Large intestine (tissue), 3 donors: ENCODE data around the gene STXBP4. TPM values are rescaled to one million over a fixed set of nuclear protein-coding genes. Genes with fewer than 3 reads are reported as not detected.

Experiments used
- DNase-seq, 2 donors: peaks; one replicate each; pipeline versions ENCODE4 v3.0.0 to v3.0.0-alpha.2; 2013
- H3K27ac ChIP-seq: one replicate; pipeline ENCODE4 v1.5.1; 2013; ENCODE audit warnings: low read length
- H3K27me3 ChIP-seq: 2 replicates; pipeline ENCODE4 v1.6.1; 2013; ENCODE audit warnings: low read length; ENCODE audit not compliant: control insufficient read depth, insufficient read depth
- H3K36me3 ChIP-seq: 2 replicates; pipeline ENCODE4 v1.6.1; 2013; ENCODE audit warnings: low read length; ENCODE audit not compliant: control insufficient read depth, insufficient read depth
- H3K4me1 ChIP-seq: one replicate; pipeline ENCODE4 v1.6.1; 2013; ENCODE audit warnings: low read length; ENCODE audit not compliant: control insufficient read depth, insufficient read depth
- H3K4me3 ChIP-seq: one replicate; pipeline ENCODE4 v1.5.1; 2013; ENCODE audit warnings: low read length
- H3K9me3 ChIP-seq: one replicate; pipeline ENCODE4 v1.6.1; 2013; ENCODE audit warnings: mild to moderate bottlenecking, low read depth, low read length, moderate library complexity; ENCODE audit not compliant: control insufficient read depth
- WGBS: methylation state at CpG from one replicate; pipeline ENCODE4 v1.1.5; 2013; ENCODE audit warnings: low lambda C conversion rate; ENCODE audit not compliant: insufficient coverage; 5-methylcytosine and 5-hydroxymethylcytosine counted together
- polyA plus RNA-seq: library from polyadenylated mRNA; unstranded; fragments of 120-200 nt; gene quantifications from one replicate; pipeline ENCODE4 v1.2.1, GENCODE V29; 2013

Gene STXBP4
- polyA plus RNA-seq, 1 donor: 8.2 TPM

GRCh38 chr17:55190748-55191147 lies 222.2 kb downstream of the STXBP4 start:
- Histone ChIP-seq H3K9me3 (no peaks in the 10 kb centered on the region), H3K4me3 (no peak overlapping the region), H3K36me3 (no peaks in the 10 kb centered on the region), H3K27ac (no peak overlapping the region), H3K27me3 (no peaks in the 10 kb centered on the region), H3K4me1 (no peaks in the 10 kb centered on the region)
- no peak for DNase-seq
- no CpG with 5 or more reads among the region's 2 CpGs for WGBS

GRCh38 chr17:55198690-55199370 lies 230.3 kb downstream of the STXBP4 start:
- no peaks in the 10 kb centered on the region for H3K36me3 ChIP-seq
- no peak for DNase-seq
- H3K4me1 ChIP-seq: no peaks in the 10 kb centered on the region
- no peaks in the 10 kb centered on the region for H3K27me3 ChIP-seq
- whole genome bisulfite sequencing: no CpG with 5 or more reads among the region's 2 CpGs
- no peak overlapping the region for H3K4me3 ChIP-seq
- no peak overlapping the region for H3K27ac ChIP-seq
- no peaks in the 10 kb centered on the region for H3K9me3 ChIP-seq

- H3K27ac ChIP-seq: no peak overlapping the region
- no peaks in the 10 kb centered on the region for H3K36me3 ChIP-seq
- DNase-seq: no peak
- no peaks in the 10 kb centered on the region for H3K4me1 ChIP-seq
- no peaks in the 10 kb centered on the region for H3K9me3 ChIP-seq
- no peaks in the 10 kb centered on the region for H3K27me3 ChIP-seq
- 80% methylated on average over 1 of the region's 2 CpGs for WGBS
- no peak overlapping the region for H3K4me3 ChIP-seq
Measured at GRCh38 chr17:55200904-55201303, 232.3 kb downstream of the STXBP4 start.

GRCh38 chr17:55201308-55201932 lies 232.9 kb downstream of the STXBP4 start:
- H3K4me1 ChIP-seq: no peaks in the 10 kb centered on the region
- DNase-seq: no peak
- WGBS: 63% methylated on average over 2 of the region's 5 CpGs
- no peaks in the 10 kb centered on the region for H3K9me3 ChIP-seq
- H3K4me3 ChIP-seq: no peak overlapping the region
- H3K36me3 ChIP-seq: no peaks in the 10 kb centered on the region
- no peak overlapping the region for H3K27ac ChIP-seq
- H3K27me3 ChIP-seq: no peaks in the 10 kb centered on the region

GRCh38 chr17:55202896-55203295 lies 234.3 kb downstream of the STXBP4 start:
- Histone ChIP-seq H3K4me1 (no peaks in the 10 kb centered on the region), H3K36me3 (no peaks in the 10 kb centered on the region)
- no CpG with 5 or more reads among the region's 2 CpGs for WGBS

GRCh38 chr17:55208078-55208812 lies 239.7 kb downstream of the STXBP4 start:
- Histone ChIP-seq H3K36me3 (no peaks in the 10 kb centered on the region), H3K9me3 (no peaks in the 10 kb centered on the region), H3K4me3 (no peak overlapping the region), H3K27me3 (peaks cover 3% of the 10 kb centered on the region), H3K27ac (no peak overlapping the region), H3K4me1 (no peaks in the 10 kb centered on the region)
- 17% methylated on average over 1 of the region's 3 CpGs for WGBS
- DNase-seq: no peak

More at GRCh38 chr17:55202896-55203295, 234.3 kb downstream of the STXBP4 start:
- DNase-seq: no peak
- H3K27ac ChIP-seq: no peak overlapping the region
- H3K27me3 ChIP-seq: peaks cover 3% of the 10 kb centered on the region
- no peaks in the 10 kb centered on the region for H3K9me3 ChIP-seq
- no peak overlapping the region for H3K4me3 ChIP-seq

- Histone ChIP-seq H3K4me1 (no peaks in the 10 kb centered on the region), H3K36me3 (no peaks in the 10 kb centered on the region), H3K27ac (no peak overlapping the region), H3K9me3 (no peaks in the 10 kb centered on the region), H3K27me3 (peaks cover 3% of the 10 kb centered on the region), H3K4me3 (no peak overlapping the region)
- WGBS: 100% methylated on average over 1 of the region's 1 CpG
- no peak for DNase-seq
Measured at GRCh38 chr17:55210292-55210691, 241.7 kb downstream of the STXBP4 start.

GRCh38 chr17:55212880-55213279 lies 244.3 kb downstream of the STXBP4 start:
- no peak for DNase-seq
- Histone ChIP-seq H3K4me1 (no peaks in the 10 kb centered on the region), H3K36me3 (no peaks in the 10 kb centered on the region), H3K27me3 (no peaks in the 10 kb centered on the region), H3K9me3 (no peaks in the 10 kb centered on the region), H3K4me3 (no peak overlapping the region), H3K27ac (no peak overlapping the region)
- WGBS: no CpG with 5 or more reads among the region's 5 CpGs

GRCh38 chr17:55215711-55216110 lies 247.1 kb downstream of the STXBP4 start:
- Histone ChIP-seq H3K4me3 (no peak overlapping the region), H3K27me3 (no peaks in the 10 kb centered on the region), H3K9me3 (no peaks in the 10 kb centered on the region), H3K4me1 (no peaks in the 10 kb centered on the region), H3K27ac (no peak overlapping the region), H3K36me3 (no peaks in the 10 kb centered on the region)
- 100% methylated on average over 1 of the region's 3 CpGs for WGBS
- DNase-seq: no peak

- Histone ChIP-seq H3K27ac (no peak overlapping the region), H3K4me3 (no peak overlapping the region), H3K27me3 (no peaks in the 10 kb centered on the region), H3K9me3 (no peaks in the 10 kb centered on the region), H3K4me1 (no peaks in the 10 kb centered on the region), H3K36me3 (no peaks in the 10 kb centered on the region)
- no CpG with 5 or more reads among the region's 3 CpGs for WGBS
- no peak for DNase-seq
Measured at GRCh38 chr17:55216888-55217287, 248.3 kb downstream of the STXBP4 start.
